ELF-1 (cell line): ENCODE measurements around the gene ZSCAN22.
A peak's percentile ranks its signal among the peaks of the same experiment; 100 is the strongest.

Experiments used
- DNase-seq: peaks from one replicate; pipeline ENCODE4 v3.0.0-alpha.2; 2016; ENCODE audit warnings: low read depth, low spot score

ZSCAN22 gene

DNA sequence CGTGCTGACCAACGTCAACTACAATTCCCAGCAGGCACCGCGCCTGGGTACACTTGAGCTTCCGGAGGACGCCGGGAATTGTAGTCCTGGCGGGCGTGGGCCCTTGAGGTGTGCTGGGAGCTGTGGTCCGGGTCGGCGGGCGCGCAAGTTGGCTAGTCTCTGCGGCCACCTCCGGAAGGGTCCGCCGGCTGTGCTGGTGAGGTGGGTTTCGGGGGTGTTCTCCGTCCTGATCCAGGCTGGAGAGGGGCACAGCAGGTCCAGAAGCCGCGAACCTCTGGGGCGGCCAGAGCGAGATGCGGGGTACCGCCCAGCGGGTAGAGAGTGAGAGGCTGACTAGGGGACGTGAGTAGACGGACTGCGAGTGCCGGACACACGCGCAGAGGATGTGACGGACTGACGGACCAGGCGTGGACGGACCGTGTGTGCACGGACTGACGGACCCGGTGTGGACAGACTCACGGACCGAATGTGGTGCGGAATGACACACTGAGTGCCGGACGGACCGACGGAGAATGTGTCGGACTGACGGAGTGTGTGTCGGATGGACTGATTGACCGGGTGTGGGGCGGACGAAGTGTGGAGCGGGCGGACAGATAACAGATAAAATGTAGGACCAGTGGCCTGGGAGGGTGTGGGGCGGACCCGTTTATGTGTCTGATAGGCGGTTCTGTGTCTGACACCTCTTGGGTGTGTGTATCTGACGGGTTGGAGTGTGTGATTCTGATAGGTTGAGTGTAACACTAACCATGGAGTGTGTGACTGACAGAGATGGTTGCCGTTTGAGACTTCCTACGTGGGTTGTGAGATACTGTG, at the start of gene ZSCAN22:
Gene ZSCAN22 (plus strand): TSS at position 81 of the 813 bp plus-strand sequence. CDS start 7,809 bp downstream, outside the sequence.
- DNase-seq: peak; percentile 96

DNA sequence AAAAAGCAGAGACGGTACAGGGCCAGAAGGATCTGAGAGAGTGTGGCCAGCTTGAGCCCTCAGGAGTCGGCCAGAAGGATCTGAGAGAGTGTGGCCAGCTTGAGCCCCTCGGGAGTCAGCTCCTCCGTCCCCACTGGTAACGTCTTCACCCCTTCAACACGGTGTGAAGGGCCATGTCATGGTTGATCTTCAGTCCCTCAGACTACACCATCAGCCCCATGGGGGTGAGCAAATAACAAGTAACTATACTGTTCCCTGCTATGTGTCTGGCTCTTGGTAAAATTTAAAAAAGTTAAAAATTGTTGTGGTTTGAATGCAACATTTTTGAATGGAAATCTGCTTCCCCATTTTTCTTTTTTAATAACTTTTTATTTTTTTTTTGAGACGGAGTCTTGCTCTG, 49.6 kb upstream of the ZSCAN22 start:
- no peak for DNase-seq

DNA sequence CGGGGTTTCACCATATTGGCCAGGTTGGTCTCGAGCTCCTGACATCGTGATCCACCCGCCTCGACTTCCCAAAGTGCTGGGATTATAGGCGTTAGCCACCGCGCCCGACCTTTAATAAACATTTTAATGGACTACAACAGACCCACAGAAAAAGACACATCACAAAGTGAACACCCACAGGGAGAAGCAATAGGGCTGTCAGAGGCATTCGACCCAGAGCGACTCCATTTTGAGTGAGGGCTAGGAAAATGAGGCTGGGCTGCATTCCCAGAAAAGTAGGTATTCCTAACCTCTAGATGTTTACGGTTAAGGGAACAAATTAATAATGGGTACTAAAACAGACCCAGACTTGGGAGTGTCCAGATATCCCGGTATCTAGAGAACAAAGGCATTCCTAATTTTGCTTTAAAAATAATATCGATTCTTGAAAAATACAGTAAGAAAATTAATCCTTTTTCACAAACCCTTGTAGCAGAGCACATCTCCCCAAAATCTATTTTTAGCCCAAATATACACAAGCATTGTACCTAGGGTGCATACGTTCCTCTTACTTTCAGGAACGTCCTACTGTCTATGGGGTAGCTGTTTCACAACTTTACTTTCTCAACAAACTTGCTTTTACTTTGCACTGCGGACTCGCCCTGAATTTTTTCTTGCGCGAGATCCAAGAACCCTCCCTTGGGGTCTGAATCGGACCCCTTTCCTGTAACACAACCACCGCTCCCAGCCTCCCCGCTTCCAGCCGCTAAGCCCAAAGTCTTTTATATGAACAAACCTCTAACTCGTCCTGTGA, 48.9 kb upstream of the ZSCAN22 start:
- DNase-seq: no peak

- peak; percentile 99 for DNase-seq
Observed at GRCh38 chr19:58278541-58279041, 48.2 kb upstream of the ZSCAN22 start, which contains the start of gene ZNF8. TSS of gene ZNF8 (plus strand) at chr19:58278955. CDS start at chr19:58279082, 127 bp downstream.

GRCh38 chr19:58279042-58279924, 47.5 kb upstream of the ZSCAN22 start:
- DNase-seq: peak; percentile 86

GRCh38 chr19:58279925-58280316, 46.9 kb upstream of the ZSCAN22 start:
- DNase-seq: no peak

DNA sequence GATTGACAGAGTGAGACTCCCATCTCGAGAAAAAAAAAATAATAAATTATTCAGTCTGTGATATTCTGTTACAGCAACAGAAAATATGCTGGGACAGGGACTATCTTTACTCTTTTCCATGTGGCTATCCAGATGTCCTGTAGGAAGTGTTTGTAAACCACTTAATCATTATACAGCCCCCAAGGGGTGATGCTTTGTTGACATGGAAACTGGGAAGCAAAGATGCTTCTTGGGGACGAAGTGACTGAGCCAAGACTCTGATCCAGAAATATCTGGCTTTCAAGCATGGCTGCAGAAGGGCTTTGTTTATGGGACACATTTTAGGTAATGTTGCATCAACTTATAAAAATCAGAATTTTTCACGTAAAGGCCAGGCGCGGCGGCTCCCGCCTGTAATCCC, 42.6 kb upstream of the ZSCAN22 start:
- no peak for DNase-seq

GRCh38 chr19:58291943-58292342, 34.9 kb upstream of the ZSCAN22 start:
- no peak for DNase-seq

GRCh38 chr19:58294743-58295374, 31.9 kb upstream of the ZSCAN22 start:
- no peak for DNase-seq

GRCh38 chr19:58296104-58296503, 30.7 kb upstream of the ZSCAN22 start:
- no peak for DNase-seq

GRCh38 chr19:58300620-58301019, 26.2 kb upstream of the ZSCAN22 start:
- DNase-seq: no peak

GRCh38 chr19:58304255-58304654, 22.5 kb upstream of the ZSCAN22 start:
- DNase-seq: no peak

DNA sequence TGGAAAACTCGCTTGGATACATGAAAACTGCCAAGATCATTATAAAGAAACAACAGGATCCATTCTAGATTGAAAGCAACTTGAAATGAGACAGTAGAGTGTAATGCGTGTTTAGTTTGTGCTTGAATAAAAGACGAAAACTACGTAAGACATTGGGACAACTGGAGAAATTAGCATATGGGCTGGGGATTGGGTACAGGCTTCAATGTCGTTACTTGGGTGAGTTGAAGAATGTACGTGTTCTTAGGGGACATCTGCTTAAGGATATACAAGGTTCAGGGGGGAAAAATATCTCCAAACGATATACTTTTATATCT, 22.1 kb upstream of the ZSCAN22 start:
- DNase-seq: no peak

DNA sequence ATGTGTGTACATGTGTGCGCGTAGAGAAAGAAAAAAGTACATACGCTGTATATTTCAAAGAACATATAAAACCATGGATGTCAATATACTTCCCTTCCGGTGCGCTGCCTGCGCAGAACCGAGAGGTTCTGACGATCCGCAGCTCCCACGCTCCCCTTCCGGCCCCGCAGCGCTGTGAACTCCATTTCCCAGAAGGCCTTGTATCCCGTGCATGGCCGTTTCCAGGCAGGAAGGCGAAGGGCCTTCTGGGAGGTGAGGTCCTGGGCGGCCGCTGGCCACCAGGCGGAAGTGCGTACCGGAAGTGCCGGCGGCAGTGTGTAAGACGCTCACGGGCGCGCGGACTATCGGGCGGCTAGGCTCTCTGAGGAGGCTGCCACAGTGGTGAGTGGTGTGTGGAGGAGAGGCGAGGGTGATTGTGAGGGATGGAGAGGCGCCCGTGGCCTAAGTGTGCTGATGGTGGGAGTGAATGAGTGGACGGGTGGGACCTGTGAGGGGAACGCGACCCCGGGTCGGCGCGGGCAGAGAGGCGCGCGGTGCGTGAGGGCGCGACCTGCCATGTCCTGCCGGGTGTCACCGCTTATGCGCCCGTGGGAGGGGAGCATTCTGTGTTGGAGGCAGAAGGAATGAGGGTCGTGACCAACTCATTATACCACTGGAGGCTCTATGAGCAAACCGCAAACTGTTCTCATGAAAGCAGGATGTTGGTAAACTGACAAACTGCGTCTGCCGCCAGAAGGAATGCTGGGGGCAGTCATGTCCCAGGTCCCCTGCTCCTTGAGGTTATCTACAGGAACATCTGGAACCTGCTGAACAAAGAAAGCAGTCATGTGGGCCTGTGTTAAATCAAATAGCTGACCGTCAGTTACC, 21.5 kb upstream of the ZSCAN22 start, which contains the start of gene ERVK3-1:
Gene ERVK3-1 (plus strand): TSS at position 313 of the 867 bp plus-strand sequence. CDS start 6,792 bp downstream, outside the sequence.
- DNase-seq: peak; percentile 97

- DNase-seq: no peak
Observed at GRCh38 chr19:58305932-58306323, 20.9 kb upstream of the ZSCAN22 start.

DNA sequence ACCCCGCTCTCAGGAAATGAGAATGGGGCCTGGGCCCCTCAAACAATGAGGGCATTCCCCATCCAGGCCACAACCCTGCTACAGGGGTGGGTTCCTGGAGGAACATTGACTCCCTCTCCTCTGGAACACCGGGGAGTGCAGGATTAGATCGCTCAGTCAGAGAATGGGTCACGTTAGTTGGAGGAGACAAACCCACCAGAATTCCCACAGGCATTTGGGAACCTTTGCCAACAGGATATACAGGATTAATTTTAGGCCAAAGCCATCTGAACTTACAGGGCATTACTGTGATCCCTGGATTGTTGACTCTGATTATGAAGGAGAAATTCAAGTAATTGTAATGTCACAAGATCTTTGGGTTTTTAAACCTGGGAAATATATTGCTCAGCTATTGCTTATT, 19.1 kb upstream of the ZSCAN22 start:
- DNase-seq: no peak

- DNase-seq: peak; percentile 70
Observed at GRCh38 chr19:58310685-58311084, 16.1 kb upstream of the ZSCAN22 start.

DNA sequence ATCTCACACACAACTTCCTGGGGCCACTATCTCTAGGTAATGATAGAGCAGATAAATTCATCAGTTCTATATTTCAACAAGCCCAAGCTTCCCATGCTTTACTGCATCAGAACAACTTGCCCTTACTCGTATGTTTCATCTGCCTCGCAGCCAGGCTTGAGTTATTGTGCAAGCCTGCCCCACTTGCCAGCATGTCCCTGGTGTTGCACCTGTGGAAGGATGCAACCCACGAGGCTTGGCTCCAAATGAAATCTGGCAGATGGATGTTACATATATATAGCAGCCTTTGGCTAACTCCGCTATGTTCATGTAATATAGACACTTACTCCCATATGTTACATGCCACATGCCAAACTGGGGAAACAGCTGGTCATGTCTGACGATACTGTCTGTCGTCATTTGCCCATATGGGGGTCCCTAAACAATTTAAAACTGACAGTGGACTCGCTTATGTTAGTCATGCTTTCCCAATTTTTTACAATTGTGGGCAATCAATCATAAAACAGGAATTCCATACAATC, 15.4 kb upstream of the ZSCAN22 start:
- no peak for DNase-seq

- no peak for DNase-seq
Observed at GRCh38 chr19:58315580-58315979, 11.2 kb upstream of the ZSCAN22 start.
